Pons (tissue), 1 donor: ENCODE measurements around the gene SYS1.

Source experiments
- DNase-seq: peaks from one replicate; pipeline ENCODE4 v3.0.0-alpha.2; 2016; ENCODE audit warnings: low spot score

Gene SYS1

GRCh38 chr20:45387274-45387673, 24.3 kb downstream of the SYS1 start:
- DNase-seq: no peak

DNA sequence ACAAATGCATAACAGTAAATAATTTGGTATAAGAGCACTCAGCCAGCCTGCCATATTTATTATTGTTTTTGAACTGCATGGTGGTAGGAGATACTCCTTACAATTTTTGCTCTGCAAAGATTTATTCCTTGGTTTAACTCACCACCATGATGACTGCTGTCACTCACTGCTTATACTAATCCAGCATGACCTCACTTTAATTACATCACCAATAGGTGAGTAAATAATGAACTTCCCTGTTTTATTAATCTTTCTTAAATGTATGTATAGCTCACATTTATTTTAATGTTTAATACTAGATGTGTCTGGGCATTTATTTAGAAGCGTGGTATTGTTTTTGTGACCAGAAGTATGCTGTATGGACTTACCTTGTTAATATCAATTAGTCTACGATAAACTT, 28.0 kb downstream of the SYS1 start:
- no peak for DNase-seq

GRCh38 chr20:45391559-45391958, 28.6 kb downstream of the SYS1 start:
- DNase-seq: no peak

DNA sequence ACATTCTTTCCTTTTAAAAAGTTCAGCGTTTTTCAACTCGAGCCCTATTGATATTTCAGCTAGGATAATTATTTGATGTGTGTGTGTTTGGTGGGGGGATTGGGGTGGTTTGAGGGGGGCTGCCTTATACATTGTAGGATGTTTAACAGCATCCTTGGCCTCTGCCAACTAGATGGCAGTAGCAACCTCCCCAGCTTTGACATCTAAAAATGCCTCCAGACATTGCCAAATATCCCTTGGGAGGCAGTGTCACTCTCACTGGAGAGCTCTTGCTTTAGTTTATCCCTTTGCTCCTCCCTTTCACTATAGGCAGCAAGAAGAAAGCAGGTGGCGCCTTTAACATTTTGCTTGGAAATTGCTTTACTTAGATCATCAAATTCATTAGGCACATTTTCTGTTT, 29.8 kb downstream of the SYS1 start:
- DNase-seq: peak; percentile 77

GRCh38 chr20:45394221-45395113, 31.5 kb downstream of the SYS1 start:
- no peak for DNase-seq

GRCh38 chr20:45395114-45395415, 32.1 kb downstream of the SYS1 start:
- DNase-seq: no peak

GRCh38 chr20:45399018-45399417, 36.1 kb downstream of the SYS1 start:
- DNase-seq: no peak

DNA sequence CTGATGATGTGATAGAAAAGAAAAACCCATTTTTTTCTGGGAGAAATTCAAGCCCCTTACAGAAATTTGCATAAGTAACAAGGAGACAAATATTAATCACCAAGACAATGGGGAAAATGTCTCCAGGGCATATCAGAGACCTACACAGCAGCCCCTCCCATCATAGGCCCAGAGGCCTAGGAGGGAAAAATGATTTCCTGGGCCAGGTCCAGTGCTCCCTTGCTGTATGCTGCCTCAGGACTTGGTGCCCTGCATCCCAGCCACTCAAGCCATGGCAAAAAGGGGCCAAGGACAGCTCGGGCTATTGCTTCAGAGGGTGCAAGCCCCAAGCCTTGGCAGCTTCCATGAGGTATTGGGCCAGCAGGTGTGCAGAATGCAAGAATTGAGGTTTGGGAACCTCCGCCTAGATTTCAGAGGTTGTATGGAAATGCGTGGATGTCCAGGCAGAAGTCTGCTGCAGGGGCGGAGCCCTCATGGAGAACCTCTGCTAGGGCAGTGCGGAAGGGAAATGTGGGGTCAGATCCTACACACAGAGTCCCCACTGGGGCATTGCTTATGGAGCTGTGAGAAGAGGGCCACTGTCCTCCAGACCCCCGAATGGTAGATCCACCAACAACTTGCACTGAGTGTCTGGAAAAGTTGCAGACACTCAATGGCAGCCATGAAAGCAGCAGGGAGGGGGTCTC, 37.5 kb downstream of the SYS1 start:
- DNase-seq: no peak

- DNase-seq: no peak
Observed at GRCh38 chr20:45402946-45403345, 40.0 kb downstream of the SYS1 start.

DNA sequence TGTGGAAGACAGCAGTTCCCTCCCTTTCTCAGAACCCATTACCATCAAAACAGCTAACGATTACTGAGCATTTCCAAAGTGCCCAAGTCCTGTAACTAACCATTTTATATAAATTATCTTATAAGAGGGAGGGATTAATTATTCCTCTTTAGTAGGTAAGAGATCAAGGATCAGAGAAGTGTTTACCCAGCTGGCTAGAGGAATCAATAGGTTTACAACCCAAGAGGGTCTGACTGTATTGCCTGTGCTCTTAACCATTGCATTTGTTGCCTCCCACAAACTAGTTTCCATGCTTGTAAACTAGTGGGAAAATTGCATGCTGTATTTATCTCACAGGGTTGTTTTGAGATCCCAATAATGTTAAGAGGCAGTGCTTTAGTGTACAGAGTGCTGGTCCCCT, 41.5 kb downstream of the SYS1 start:
- DNase-seq: no peak

DNA sequence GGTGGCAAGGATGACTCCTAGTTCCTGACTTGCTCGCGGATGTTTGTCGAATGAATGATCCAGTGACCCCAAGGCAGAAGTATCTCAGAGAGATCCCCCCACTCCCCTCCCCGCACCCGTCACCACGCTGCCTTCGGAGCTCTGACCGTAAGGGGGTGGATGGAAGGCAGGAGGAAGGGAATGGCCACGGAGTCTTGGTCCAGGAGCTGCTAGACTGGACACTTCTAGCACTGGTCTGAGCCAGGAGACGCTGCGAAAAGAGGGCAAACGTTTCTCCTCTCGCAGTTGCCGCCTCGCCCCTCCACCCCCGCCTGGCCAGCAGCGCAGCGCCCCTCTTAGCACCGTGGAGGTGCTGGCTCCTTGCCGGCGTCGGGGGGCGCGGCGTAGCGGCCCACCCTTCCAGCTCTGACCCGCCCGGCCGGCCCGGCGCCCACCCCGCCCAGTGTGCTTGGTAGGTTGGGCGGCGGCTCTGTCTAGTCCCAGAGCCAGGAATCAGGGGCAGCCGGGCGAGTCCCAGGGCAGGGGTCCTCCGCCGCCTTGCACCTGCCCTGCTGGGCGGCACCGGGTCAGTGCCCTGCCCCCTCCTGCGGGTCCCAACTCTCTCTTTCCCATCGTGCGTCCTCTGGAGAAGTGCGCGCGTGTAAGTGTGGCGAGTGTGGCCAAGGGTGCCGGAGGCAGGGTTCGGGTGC, 42.8 kb downstream of the SYS1 start:
- no peak for DNase-seq

DNA sequence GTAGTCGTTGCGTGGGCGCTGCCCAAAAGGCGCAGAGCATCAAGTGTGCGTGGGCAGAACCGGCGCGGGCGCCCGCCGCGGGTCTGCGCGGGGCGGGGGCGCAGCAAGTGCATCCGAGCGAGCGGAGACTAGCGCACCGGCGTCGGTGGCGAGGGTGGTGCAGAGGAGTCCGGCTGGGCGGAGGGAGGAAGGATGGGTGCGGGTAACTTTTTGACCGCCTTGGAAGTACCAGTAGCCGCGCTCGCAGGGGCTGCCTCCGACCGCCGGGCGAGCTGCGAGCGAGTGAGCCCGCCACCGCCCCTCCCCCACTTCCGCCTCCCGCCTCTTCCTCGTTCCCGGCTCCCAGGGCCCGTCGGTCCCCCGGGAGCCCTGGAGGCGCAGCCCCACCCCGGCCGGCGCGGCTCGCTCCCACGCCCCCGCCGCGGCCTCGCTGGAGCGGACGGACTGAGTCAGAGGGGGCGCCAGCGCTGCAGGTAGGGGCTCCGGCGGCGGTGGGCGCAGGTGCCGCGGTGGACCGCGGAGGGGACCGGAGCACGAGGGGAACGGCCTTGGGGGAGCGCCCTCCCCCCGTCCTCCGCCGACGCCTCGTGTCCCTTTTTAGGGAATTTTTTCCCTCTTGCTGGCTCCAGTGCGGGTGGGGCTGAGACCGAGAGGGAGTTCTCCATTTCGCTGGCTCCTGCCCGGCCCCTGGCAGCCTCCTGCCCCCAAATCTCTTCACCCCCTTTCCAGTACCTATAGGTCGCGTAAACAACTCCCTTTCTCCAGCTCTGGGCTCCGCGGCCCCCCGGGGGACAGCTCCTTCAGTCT, 43.5 kb downstream of the SYS1 start:
- no peak for DNase-seq

GRCh38 chr20:45407067-45407745, 44.2 kb downstream of the SYS1 start:
- DNase-seq: no peak

- peak; percentile 99 for DNase-seq
Observed at GRCh38 chr20:45407783-45408645, 45.1 kb downstream of the SYS1 start, which contains the start of gene DBNDD2. DBNDD2 (plus strand) TSS chr20:45408289; CDS start chr20:45408468, 179 bp downstream.

DNA sequence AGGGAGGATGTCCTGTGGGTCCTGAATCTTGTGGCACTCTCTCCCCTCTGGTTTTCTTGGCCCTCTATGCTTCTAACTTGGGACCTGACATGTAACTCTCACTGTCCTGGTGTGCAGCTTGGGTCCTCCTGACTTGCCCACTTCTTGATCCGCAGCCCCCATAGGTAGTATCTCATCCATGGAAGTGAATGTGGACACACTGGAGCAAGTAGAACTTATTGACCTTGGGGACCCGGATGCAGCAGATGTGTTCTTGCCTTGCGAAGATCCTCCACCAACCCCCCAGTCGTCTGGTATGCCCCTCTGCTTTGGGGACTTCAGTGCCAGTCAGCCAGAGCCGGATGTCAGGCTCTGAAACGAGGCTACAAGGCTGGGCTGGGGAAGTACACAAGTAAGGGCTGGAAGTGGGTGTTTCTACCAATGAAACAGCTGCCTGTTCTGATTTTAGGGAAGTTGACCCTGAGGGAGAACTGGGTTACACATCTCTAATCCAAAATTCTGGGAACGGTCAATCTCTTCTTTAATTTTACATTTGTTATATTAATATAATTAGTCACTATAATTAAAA, 45.8 kb downstream of the SYS1 start:
- DNase-seq: peak; percentile 76

DNA sequence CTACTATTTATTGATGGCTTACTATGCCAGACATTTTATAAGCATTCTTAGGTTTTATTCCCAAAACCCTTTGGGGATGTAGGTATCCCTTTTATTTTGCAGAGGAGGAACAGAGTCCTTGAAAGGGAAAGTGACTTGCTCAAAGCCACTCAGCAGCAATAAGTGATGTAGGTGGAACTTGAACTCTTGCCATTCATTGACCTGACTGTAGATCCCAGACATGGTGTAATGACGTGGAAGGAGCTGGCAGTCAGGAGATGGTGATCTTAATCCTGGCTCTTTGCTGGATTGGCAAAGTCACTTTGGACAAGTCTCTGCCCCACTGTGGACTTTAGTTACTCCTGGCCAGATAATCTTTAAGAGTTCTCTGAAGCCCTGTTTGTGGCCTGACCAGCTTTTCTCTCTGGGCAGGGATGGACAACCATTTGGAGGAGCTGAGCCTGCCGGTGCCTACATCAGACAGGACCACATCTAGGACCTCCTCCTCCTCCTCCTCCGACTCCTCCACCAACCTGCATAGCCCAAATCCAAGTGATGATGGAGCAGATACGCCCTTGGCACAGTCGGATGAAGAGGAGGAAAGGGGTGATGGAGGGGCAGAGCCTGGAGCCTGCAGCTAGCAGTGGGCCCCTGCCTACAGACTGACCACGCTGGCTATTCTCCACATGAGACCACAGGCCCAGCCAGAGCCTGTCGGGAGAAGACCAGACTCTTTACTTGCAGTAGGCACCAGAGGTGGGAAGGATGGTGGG, 46.7 kb downstream of the SYS1 start:
- DNase-seq: no peak

- DNase-seq: no peak
Observed at GRCh38 chr20:45410887-45411286, 47.9 kb downstream of the SYS1 start.

GRCh38 chr20:45412653-45413052, 49.7 kb downstream of the SYS1 start:
- DNase-seq: no peak

DNA sequence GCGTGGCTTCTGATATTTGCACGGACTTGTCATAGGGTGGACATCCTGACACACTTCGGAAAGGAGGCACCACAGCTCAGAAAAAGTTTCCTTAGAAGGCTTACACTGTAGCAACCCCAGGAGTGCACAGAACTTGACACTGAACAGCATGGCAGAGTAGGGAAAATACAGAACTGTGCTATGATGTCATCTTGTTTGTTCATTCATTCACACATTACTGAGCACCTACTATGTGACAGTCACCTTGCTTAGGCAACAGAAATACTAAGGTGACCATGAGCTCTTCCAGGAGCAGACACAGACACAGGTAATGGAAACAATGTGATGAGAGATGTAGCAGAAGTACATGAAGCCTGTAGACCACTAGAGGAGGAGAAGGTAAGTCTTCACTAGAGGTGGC, 50.5 kb downstream of the SYS1 start:
- DNase-seq: no peak
